OCI-LY1 (cell line): ENCODE results near the gene POMP.

Source experiments
- H2AFZ ChIP-seq: fragments of 200-600 bp; sonication (generic), shearing (Covaris generic); 2 replicates; pipeline ENCODE4 v1.6.0; 2014; ENCODE audit warnings: antibody characterized with exemption, mild to moderate bottlenecking, low read length
- H3F3A ChIP-seq: fragments of 200-600 bp; sonication (generic), shearing (Covaris generic); 2 replicates; pipeline ENCODE4 v1.6.0; 2014; ENCODE audit warnings: mild to moderate bottlenecking, antibody characterized with exemption, low read length, moderate library complexity; ENCODE audit not compliant: insufficient read depth
- H3K27ac ChIP-seq: fragments of 200-600 bp; sonication (generic); 2 replicates; pipeline ENCODE4 v1.5.1; 2014; ENCODE audit warnings: low read length, mixed run types, mild to moderate bottlenecking, low read depth; ENCODE audit not compliant: poor library complexity, severe bottlenecking
- H3K27me3 ChIP-seq: fragments of 200-600 bp; sonication (generic); 2 replicates; pipeline ENCODE4 v1.6.0; 2014; ENCODE audit warnings: antibody characterized with exemption, mild to moderate bottlenecking, low read length, moderate library complexity; ENCODE audit not compliant: insufficient read depth
- H3K36me3 ChIP-seq: fragments of 200-600 bp; sonication (generic); 2 replicates; pipeline ENCODE4 v1.6.1; 2014; ENCODE audit warnings: mild to moderate bottlenecking, antibody characterized with exemption, low read length, moderate library complexity, mixed read lengths; ENCODE audit not compliant: insufficient read depth
- H3K4me1 ChIP-seq: fragments of 200-600 bp; sonication (generic); 2 replicates; pipeline ENCODE4 v1.5.1; 2014; ENCODE audit warnings: mild to moderate bottlenecking, low read length, moderate library complexity; ENCODE audit not compliant: insufficient read depth, severe bottlenecking
- H3K4me2 ChIP-seq: fragments of 200-600 bp; sonication (generic), shearing (Covaris generic); 2 replicates; pipeline ENCODE4 v1.6.1; 2014; ENCODE audit warnings: low read length
- H3K4me3 ChIP-seq: fragments of 200-600 bp; sonication (generic); 2 replicates; pipeline ENCODE4 v1.5.1; 2014; ENCODE audit warnings: low read length, low read depth, mild to moderate bottlenecking, mixed read lengths; ENCODE audit not compliant: poor library complexity, severe bottlenecking
- H3K79me2 ChIP-seq: fragments of 200-600 bp; shearing (Covaris generic); 2 replicates; pipeline ENCODE4 v1.6.1; 2016; ENCODE audit warnings: mixed run types, low read length, mixed read lengths; ENCODE audit not compliant: insufficient read depth
- H3K9ac ChIP-seq: fragments of 200-600 bp; sonication (generic), shearing (Covaris generic); 2 replicates; pipeline ENCODE4 v1.6.1; 2014; ENCODE audit warnings: mild to moderate bottlenecking, low read length, mixed read lengths
- H3K9me2 ChIP-seq: fragments of 200-600 bp; sonication (generic), shearing (Covaris generic); 2 replicates; pipeline ENCODE4 v1.6.1; 2014; ENCODE audit warnings: low read depth, mild to moderate bottlenecking, low read length, mixed read lengths
- H3K9me3 ChIP-seq: fragments of 200-600 bp; shearing (Covaris generic); 2 replicates; pipeline ENCODE4 v1.6.1; 2014; ENCODE audit warnings: low read length, mixed read lengths
- H4K20me1 ChIP-seq: fragments of 200-600 bp; sonication (generic), shearing (Covaris generic); 2 replicates; pipeline ENCODE4 v1.6.0; 2016; ENCODE audit warnings: mild to moderate bottlenecking, low read length; ENCODE audit not compliant: insufficient read depth
- EZH2 ChIP-seq: fragments of 200-600 bp; sonication (generic), shearing (Covaris generic); IDR thresholded peaks from 2 replicates; pipeline ENCODE4 v1.8.0; 2017; ENCODE audit warnings: borderline replicate concordance, mixed run types, mild to moderate bottlenecking, antibody characterized with exemption, low read length, moderate library complexity, mixed read lengths
- TF ChIP-seq, protein P1 (sequence below): fragments of 200-600 bp; sonication (generic), shearing (Covaris generic); IDR thresholded peaks from 2 replicates; pipeline ENCODE4 v1.5.1; 2017; ENCODE audit warnings: mild to moderate bottlenecking, antibody characterized with exemption, low read length, moderate library complexity, mixed read lengths

The POMP gene

GRCh38 chr13:28699246-28699645, 40.3 kb downstream of the POMP start:
- no peak overlapping the region for H3K9ac ChIP-seq
- H3K36me3 ChIP-seq = peaks cover 34% of the 10 kb centered on the region
- H3K27me3 ChIP-seq = no peaks in the 10 kb centered on the region
- no peaks in the 10 kb centered on the region for H3K9me2 ChIP-seq
- no peaks in the 10 kb centered on the region for H3K9me3 ChIP-seq
- H3K4me1 ChIP-seq = no peaks in the 10 kb centered on the region
- no peaks in the 10 kb centered on the region for H3K79me2 ChIP-seq
- no peak overlapping the region for H3K4me2 ChIP-seq
- H3F3A ChIP-seq = no peaks in the 10 kb centered on the region
- H3K4me3 ChIP-seq = no peak overlapping the region
- no peak overlapping the region for H2AFZ ChIP-seq
- TF ChIP-seq, protein P1, sequence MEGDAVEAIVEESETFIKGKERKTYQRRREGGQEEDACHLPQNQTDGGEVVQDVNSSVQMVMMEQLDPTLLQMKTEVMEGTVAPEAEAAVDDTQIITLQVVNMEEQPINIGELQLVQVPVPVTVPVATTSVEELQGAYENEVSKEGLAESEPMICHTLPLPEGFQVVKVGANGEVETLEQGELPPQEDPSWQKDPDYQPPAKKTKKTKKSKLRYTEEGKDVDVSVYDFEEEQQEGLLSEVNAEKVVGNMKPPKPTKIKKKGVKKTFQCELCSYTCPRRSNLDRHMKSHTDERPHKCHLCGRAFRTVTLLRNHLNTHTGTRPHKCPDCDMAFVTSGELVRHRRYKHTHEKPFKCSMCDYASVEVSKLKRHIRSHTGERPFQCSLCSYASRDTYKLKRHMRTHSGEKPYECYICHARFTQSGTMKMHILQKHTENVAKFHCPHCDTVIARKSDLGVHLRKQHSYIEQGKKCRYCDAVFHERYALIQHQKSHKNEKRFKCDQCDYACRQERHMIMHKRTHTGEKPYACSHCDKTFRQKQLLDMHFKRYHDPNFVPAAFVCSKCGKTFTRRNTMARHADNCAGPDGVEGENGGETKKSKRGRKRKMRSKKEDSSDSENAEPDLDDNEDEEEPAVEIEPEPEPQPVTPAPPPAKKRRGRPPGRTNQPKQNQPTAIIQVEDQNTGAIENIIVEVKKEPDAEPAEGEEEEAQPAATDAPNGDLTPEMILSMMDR = no peak
- H3K27ac ChIP-seq = no peak overlapping the region
- H4K20me1 ChIP-seq = no peaks in the 10 kb centered on the region

- no peak for TF ChIP-seq EZH2
- Histone ChIP-seq H3K4me2 (no peak overlapping the region), H3K36me3 (peaks cover 33% of the 10 kb centered on the region)
Measured at GRCh38 chr13:28704282-28704681, 45.4 kb downstream of the POMP start.

DNA sequence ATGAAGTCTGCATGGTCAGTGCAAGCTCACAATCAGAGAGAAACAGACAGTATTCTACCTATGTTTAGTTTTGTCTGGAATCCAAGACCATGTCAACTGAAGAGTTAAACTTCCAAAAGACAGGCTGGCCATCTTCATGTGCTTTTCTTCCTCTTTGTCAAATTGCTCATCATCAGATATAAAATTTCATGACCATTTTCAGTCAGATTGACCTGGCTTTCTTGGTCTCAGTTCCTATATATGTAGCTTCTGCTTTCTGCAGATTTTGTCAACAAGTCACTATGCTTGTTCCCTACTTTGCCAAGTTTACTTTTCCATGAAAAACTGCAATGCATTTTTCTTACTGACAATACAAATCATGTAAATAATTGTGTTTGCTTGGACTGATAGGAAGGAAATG, 46.0 kb downstream of the POMP start:
- Histone ChIP-seq H4K20me1 (no peaks in the 10 kb centered on the region), H3K4me3 (no peak overlapping the region), H3F3A (no peaks in the 10 kb centered on the region), H3K4me2 (no peak overlapping the region), H3K9me3 (no peaks in the 10 kb centered on the region), H3K27ac (no peak overlapping the region), H3K4me1 (no peaks in the 10 kb centered on the region), H3K9me2 (no peaks in the 10 kb centered on the region), H3K36me3 (peaks cover 28% of the 10 kb centered on the region), H3K9ac (no peak overlapping the region), H2AFZ (no peak overlapping the region), H3K27me3 (no peaks in the 10 kb centered on the region), H3K79me2 (no peaks in the 10 kb centered on the region)
- TF ChIP-seq EZH2 = no peak
- TF ChIP-seq, protein P1 = no peak

More at GRCh38 chr13:28704282-28704681, 45.4 kb downstream of the POMP start:
- no peaks in the 10 kb centered on the region for H3K9me2 ChIP-seq
- H3K79me2 ChIP-seq = no peaks in the 10 kb centered on the region
- no peaks in the 10 kb centered on the region for H3K9me3 ChIP-seq
- H3K9ac ChIP-seq = no peak overlapping the region
- H3K27me3 ChIP-seq = no peaks in the 10 kb centered on the region
- no peak overlapping the region for H3K4me3 ChIP-seq
- no peaks in the 10 kb centered on the region for H3F3A ChIP-seq
- H2AFZ ChIP-seq = no peak overlapping the region
- H3K27ac ChIP-seq = no peak overlapping the region
- no peaks in the 10 kb centered on the region for H3K4me1 ChIP-seq
- H4K20me1 ChIP-seq = no peaks in the 10 kb centered on the region

GRCh38 chr13:28705461-28706083, 46.6 kb downstream of the POMP start:
- H3K9ac ChIP-seq = no peak overlapping the region
- no peaks in the 10 kb centered on the region for H3K4me1 ChIP-seq
- no peaks in the 10 kb centered on the region for H3K27me3 ChIP-seq
- no peaks in the 10 kb centered on the region for H3F3A ChIP-seq
- TF ChIP-seq, protein P1 = no peak
- no peak for TF ChIP-seq EZH2
- H3K4me3 ChIP-seq = no peak overlapping the region
- no peak overlapping the region for H2AFZ ChIP-seq
- no peaks in the 10 kb centered on the region for H3K79me2 ChIP-seq
- H3K27ac ChIP-seq = no peak overlapping the region
- H3K36me3 ChIP-seq = peaks cover 22% of the 10 kb centered on the region
- no peaks in the 10 kb centered on the region for H4K20me1 ChIP-seq
- H3K9me3 ChIP-seq = no peaks in the 10 kb centered on the region
- H3K9me2 ChIP-seq = no peaks in the 10 kb centered on the region
- H3K4me2 ChIP-seq = no peak overlapping the region
